DMS 273 treated with DMSO at 0.1 percent for 48 hours (cell line): Measurements from ENCODE around the gene STK16.
"Not testable (repeated sequence)": the region's sequence is repeated elsewhere in the genome, so short reads cannot be mapped to it uniquely, and the experiment has no call there.

ENCODE experiments used
- DNase-seq: peaks from one replicate; lab custom pipeline; 2025; lab: John Stamatoyannopoulos, UW

STK16 gene

DNA sequence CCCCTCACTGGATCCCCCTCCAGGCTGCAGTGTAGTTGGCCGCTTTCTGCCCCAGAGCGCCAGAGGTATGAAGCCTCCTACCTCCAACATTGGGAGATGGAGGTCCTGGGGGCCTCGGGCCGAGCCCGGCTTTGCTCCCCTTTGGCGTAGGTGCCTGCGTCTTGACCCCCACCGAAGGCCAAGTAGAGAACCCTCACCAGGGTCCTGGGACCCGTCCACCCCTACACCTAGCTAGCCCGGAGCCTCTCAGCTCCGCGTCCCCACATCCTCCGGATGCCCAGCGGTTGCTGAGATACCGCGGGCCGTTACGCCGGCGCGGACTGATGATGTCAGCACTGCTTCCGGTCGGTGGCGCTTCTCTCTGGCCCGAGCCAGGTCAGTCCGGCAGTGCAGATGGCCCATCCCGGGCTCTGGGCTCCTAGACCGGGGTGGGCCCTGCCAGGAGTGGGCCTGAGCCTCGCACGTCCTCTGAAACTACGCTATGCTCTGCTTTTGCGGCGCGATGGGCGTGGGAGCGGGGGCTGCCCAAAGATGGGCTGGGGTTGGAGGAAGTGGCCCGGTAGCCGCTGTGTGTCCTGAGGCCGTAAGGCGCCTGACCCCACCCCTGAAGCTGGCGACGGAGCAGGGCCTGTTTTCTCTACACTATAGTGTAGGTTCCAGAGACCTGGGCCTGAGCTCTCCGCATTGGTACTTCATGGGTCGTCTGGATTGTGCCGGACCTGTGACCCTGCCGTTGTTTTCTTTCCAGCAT, at the start of gene STK16, which contains the start of gene GLB1L:
STK16 (plus strand) TSS at position 332 of the 751 bp plus-strand sequence. CDS start 521 bp downstream, outside the sequence.
GLB1L (minus strand) TSS at position 297 of the 751 bp plus-strand sequence. CDS start 1,871 bp downstream, outside the sequence.
- peak; percentile 34 for DNase-seq

GRCh38 chr2:219197388-219197787, 47.9 kb upstream of the STK16 start:
- DNase-seq: no peak

- no peak for DNase-seq
Measured at GRCh38 chr2:219198974-219199373, 46.3 kb upstream of the STK16 start.

- no peak for DNase-seq
Measured at GRCh38 chr2:219199470-219200211, 45.6 kb upstream of the STK16 start.

GRCh38 chr2:219200502-219201326, 44.6 kb upstream of the STK16 start:
- DNase-seq: not testable (repeated sequence)

GRCh38 chr2:219201331-219201730, 43.9 kb upstream of the STK16 start:
- DNase-seq: not testable (repeated sequence)

- no peak for DNase-seq
Measured at GRCh38 chr2:219204425-219205164, 40.7 kb upstream of the STK16 start.

DNA sequence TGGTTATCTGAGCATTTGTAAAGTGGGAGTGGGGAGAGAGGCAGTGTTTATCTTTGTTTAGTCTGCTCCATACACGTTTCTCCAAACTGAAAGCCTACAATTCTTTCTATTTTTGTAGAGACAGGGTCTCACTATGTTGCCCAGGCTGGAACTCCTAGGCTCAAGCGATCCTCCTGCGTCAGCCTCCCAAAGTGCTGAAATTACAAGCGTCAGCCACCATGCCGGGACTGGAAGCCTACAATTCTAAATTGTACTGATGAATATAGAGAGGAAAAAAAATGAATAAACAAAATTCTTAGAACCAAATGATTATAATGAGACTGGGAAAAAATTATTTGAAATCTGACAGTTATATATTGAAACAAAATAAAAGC, 40.1 kb upstream of the STK16 start:
- DNase-seq: no peak

DNA sequence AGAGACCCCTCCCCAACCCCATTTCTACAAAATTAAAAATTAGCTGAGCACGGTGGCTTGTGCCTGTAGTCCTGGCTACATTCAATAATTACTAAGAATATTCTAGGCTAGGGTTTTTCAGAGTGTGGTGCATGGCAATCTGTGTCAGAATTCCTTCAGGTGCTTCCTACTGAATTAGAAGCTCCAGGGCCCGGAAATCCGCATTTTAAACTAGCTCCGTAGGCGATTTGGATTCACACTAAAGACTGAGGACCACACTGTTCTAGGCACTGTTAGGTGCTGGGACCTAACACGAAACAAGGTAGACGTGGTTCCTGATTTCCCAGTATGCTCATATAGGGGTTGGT, 39.3 kb upstream of the STK16 start:
- no peak for DNase-seq

GRCh38 chr2:219206328-219207133, 38.7 kb upstream of the STK16 start, which contains the start of gene ZFAND2B:
Gene ZFAND2B, plus strand, starts transcription at chr2:219206782. Its CDS starts 206 bp downstream, at chr2:219206988.
- peak; percentile 81 for DNase-seq

DNA sequence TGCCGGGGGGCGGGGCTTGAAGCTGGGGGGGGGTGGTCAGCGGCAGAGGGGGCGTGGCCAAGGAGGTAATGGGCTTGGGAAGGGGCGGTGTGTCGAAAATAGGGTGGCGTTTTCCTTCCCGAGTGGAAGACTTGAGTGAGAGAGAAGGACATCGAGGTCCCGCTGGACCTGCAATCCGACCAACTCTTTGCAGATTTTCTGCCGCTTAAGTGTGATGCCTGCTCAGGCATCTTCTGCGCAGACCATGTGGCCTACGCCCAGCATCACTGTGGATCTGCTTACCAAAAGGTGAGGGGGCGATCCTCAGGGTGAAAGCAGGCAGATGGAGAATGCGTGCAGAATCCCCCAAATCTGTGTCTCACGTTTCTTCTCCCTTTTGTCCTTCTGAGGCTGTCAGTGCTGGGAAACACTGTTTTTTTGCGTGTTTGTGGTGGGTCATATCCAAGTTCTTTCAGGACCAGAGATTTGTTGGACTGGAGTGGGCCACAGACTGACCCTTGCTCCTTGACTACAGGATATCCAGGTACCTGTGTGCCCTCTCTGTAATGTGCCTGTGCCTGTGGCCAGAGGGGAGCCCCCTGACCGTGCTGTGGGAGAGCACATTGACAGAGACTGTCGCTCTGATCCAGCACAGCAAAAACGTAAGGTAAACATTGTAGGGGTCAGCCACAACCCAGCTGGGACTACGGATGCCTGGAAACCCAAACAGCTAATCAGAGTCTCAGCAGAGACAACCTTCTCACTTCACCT, 38.0 kb upstream of the STK16 start:
- DNase-seq: no peak

DNA sequence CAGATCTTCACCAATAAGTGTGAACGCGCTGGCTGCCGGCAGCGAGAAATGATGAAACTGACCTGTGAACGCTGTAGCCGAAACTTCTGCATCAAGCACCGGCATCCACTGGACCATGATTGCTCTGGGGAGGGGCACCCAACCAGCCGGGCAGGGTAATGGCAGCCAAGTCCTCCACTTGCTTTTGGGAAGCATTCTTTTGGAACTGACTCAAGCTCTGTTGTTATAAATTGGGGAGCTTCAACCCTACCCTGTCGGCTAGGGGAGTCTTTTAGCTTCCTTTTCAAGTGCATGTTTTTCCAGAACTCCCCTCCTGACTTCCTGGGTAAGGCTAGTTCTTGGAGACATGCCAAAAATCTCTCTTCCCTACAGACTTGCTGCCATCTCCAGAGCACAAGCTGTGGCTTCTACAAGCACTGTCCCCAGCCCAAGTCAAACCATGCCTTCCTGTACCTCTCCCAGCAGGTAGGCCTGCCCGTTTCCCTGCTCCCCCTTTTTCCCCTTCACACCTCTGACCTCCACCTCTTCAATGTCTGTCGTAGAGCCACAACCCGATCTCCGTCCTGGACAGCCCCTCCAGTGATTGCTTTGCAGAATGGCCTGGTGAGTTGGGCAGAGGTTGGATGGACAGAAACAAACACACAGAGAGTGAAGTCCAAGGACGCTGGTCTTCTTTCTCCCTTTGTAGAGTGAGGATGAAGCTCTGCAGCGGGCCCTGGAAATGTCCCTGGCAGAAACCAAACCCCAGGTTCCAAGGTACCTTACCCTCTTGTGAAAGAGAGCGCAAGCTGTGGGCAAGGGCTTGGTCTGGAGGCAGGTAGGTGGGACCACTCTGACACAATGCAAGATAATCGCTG, 37.2 kb upstream of the STK16 start:
- DNase-seq: peak; percentile 16

DNA sequence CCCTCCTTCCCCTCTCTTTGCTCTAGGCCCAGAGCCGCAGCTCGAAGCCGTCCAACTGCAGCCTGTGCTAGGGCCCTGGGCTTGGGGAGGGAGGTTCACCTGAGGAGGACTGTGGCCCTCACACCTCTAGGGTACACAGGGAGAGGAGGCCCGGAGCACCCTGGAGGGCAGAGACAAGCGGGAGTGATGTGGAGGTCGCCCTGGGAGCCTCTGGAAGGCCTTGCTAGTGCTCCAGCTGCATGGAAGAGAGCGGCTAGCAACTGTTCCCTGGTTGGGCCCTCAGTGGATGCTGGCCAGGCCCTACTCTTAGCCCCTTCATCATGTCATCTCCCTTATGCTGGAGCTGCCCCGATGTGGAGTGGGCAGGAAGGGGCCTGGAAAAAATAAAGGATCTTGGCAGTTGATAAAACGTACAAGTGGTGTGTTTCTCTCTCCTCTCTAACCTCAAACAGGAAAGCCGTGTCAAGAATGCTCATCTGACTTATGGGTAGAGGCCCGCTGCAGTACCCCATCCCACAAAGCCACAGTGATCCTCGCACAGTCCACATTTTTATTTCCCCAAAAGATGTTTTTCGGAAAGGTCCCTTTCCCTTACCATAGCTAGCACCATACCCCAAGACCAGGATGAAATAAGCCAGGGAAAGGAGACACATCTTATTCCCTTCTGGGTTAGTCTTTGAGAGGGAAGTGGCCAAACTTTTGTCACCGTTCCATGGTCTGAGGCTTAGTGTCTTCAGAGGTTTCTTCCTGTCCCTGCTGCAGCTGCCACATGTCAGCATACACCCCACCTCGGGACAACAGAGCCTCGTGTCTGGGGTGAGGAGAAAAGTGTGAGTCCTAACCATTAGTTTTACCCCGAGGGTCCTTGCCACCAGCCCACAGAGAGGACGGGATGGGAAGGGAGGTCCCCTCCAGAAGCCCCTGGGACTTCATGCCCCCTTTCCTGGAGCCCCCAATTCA, 35.8 kb upstream of the STK16 start:
- DNase-seq: no peak

DNA sequence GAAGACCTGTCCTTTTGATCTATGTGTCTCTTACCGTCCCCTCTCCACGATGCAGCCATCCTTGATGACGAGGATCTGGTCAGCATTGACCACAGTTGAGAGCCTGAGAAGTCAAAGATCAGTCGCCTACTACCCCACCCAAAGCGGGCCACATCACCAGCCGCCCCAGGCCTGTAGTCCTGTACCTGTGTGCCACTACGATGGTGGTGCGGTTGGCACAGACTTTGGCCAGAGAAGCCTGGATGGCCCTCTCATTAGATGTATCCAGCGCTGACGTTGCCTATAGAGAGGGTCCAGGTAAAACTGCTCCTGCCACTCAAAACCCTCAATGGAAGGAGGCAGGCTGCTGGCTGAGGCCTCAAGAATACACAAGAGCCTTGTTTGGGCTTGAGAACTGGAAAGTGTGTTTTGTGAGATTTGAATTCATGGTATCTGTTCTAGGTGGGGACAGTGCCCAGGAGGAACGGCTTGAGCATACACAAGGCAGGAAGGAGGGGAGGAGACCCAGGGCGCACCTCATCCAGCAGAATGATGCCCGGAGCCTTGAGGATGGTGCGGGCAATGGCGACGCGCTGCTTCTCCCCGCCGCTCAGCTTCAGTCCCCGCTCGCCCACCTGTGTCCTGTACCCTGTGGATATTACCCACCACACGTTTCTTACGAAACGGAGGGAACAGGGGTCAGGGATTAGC, 34.9 kb upstream of the STK16 start:
- DNase-seq: no peak

- no peak for DNase-seq
Measured at GRCh38 chr2:219210886-219211362, 34.4 kb upstream of the STK16 start.

- no peak for DNase-seq
Measured at GRCh38 chr2:219213026-219213415, 32.3 kb upstream of the STK16 start.

DNA sequence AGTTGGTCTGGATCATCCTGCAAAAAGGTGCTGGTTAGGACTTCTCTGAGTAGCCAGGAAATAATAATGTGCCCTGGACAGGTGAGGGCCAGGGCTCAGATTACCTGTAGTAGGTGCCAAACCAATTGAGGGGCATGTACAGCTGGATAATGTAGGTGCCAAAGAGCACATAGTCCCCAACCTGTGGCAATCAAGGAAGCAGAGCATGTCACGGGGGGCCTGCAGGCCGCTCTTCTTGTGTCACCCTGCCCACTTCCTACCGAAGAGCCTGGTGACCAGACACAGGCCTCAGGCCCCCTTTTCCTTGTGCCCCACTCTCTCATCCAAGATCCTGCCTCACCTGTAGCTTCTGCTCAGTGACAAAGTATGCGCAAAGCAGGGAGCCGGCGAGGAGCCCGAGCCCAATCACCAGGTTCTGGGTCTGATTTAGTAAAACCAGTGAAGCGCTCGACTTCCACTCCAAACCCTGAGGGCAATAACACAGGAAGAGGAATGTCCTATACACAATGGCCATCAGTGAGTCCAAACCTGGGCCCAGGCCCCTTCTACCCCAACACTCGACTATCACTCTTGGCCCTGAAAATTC, 31.7 kb upstream of the STK16 start:
- DNase-seq: no peak
